ENCODE results near the gene PLD6.

- TF ChIP-seq POLR2A (IDR thresholded peaks at IDR 0.05; ENCODE audit: low read depth, low read length), result no peak
- TF ChIP-seq POLR2AphosphoS5 (IDR thresholded peaks at IDR 0.05; ENCODE audit: low read depth, low read length), result no peak
- no peak for TF ChIP-seq TAF1 (IDR thresholded peaks at IDR 0.05; ENCODE audit: low read depth, low read length)
- no peak for TF ChIP-seq PAX5 (IDR thresholded peaks at IDR 0.05; ENCODE audit: insufficient read depth, low read length, severe bottlenecking)
Observed at GRCh38 chr17:17225901-17226300, 19.8 kb upstream of the PLD6 start.
